Measurements from ENCODE around the gene MNT.

The MNT gene

DNA sequence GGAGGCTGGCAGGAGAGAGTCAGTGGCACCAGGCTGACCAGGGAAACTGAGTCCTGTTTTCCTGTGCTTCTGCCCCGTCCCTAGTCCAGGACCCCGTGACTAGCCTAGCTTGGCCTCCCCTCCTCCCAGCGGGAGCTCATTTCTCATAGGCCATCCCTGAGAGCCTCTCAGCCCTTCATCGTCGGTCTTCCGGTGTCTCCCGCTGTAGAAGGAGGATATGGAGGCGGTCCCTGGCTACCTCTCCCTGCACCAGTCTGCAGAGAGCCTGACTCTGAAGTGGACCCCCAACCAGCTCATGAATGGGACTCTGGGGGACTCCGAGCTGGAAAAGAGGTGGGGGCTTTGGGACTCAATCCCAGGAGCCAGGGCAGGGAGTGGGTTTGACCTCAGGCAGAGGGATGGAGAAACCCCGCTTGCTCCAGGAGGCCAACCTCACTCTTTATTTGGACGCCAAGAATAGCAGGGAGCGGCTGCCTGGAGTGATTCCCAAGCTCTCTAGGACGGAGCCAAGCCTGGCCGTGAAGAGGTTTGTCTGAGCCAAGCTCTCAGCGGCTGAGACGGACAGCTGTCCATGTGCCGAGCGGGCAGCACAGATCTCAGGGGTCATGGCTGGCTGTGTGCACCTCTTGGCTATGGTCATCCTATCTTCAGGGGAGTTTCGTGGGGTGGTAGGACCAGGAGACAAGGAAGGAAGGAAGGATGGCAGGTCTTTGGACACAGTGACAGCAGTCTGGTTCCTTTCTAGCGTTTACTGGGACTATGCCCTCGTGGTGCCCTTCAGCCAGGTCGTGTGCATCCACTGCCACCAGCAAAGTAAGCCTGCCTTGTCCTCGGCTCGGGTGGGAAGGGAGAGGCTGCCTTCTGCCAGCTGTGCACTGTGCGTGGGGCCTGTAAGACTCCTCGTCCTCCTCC is 36.8 kb downstream of the MNT start:
- no peak for DNase-seq (ENCODE audit: low spot score)

DNA sequence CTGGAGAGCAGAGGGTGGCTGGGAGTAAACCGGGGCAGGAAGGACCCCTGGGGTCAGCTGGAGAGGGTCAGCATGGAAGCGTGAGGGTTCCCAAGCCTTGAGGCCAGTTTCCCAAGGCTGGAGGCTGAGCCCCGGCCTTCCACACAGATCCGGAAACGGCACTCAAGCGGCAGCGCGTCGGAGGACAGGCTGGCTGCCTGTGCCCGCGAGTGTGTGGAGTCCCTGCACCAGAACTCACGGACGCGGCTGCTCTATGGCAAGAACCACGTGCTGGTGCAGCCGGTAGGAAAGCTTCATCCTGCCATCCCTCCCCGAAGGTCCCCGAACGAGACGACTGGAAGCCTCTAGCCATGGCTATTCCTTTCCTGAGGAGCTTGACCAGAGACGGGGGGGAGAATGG is 37.5 kb downstream of the MNT start:
- no peak for DNase-seq (ENCODE audit: low spot score)

DNA sequence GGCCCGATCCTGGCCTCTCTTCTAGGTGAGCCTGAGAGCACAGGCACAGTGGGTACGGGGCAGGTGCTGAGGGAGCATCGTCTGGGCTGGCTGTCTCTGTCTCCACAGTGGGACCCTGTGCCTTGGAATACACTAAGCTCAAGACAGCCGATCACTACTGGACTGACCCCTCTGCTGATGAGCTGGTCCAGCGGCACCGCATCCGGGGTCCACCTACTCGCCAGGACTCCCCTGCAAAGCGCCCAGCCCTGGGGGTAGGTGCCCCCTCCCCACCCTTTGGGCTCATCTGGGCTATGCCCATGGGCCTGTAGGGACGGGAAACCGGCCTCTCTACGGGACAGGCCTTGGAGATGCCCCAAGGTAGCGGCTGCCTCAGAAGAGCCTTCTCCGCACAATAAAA is 38.0 kb downstream of the MNT start:
- no peak for DNase-seq (ENCODE audit: low spot score)

DNA sequence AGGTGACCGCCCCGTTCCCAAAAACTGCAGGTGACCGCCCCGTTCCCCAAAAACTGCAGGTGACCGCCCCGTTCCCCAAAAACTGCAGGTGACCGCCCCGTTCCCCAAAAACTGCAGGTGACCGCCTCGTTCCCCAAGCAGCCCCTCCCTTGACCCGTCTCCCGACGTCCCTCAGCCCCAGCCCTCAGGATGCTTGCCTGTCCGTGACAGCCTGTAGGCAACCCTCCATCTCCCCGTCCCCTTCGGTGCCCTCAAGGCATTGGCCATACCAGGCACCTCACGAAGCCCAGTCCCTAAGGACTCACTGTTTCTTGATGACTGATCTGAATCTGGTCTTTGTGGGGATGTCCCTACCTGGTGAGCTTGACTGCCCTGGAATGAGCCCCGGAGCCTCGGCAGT is 38.4 kb downstream of the MNT start:
- no peak for DNase-seq (ENCODE audit: low spot score)

DNA sequence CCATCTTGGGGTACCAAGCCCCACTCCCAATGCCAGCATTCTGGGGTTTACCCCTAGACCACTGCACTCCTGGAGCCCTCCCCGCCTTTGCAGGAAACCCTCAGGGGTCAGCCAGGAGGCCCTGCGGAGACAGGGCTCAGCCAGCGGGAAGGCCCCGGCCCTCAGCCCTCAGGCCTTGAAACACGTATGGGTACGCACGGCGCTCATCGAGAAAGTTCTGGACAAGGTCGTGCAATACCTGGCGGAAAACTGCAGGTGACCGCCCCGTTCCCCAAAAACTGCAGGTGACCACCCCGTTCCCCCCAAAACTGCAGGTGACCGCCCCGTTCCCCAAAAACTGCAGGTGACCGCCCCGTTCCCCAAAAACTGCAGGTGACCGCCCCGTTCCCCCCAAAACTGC is 38.8 kb downstream of the MNT start:
- no peak for DNase-seq (ENCODE audit: low spot score)

DNA sequence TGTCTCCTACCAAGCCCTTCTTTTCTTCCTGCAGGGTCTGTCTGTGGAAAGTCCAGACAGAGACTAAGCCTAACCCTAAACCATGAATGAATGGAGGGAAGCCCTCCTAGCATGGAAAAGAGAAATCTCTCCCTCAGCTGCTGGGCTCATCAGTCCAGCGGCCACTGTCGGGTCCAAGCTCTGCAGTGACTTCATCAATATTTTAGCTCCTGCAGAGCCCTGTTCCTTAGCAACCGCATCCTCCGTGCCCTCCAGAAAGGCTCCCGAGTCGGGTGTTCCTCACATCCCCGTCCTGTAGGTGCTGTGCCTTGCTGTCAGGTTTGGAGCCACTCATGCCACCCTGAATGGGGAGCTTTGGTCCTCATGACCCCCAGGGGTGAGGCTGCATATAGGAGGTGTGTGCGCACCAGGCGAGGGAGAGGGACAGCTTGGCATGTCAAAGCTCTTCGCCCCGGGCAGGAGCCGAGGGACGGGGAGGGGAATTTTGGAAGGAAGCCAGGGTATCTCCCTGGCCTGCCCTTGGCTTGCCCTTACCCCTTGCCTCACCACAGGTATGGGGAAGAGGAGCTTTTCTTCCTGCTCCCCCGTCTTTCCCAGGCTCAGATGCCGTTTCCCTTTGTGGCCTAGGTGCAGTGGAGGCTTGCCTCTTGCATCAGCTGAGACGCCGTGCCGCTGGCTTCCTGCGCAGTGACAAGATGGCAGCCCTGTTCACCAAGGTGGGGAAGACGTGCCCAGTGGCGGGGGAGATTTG is 39.7 kb downstream of the MNT start:
- no peak for DNase-seq (ENCODE audit: low spot score)

DNA sequence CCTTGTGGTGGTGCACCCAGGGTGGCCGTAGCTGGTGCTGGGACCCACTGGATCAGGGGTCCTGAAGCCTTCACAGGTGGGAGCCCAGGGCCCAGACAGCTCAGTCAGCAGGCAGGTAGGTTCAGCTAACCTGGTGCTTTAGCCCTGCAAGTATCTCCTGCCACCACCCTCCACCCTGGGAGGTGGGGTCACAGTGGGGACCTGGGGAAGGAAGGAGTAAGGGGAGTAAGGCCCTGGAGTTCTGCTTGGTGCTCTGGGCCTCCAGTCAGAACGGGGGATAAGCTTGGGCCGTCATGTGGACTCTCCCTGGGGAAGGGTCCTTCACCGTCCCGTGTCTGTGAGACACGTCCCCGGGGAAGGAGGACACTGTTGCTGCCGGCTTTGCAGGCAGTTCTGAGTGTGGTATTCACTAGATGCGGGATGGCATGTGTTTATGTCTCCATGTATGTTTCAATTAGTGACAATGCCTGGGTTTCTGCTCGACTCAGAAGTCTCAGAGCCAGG is 42.9 kb downstream of the MNT start:
- DNase-seq (ENCODE audit: low spot score): no peak

DNA sequence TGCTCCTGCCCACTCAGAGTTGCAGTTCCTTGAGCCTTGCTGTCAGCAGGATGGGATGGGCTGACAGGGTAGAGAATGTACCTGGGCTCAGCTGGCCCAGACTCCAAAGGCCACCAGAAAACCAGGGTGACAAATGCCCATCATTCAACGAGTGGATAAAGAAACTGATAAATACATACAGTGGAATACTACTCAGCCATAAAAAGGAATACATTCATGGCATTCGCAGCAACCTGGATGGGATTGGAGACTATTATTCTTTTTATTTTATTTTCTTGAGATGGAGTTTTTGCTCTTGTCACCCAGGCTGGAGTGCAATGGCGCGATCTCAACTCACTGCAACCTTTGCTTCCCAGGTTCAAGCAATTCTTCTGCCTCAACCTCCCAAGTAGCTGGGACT is 43.6 kb downstream of the MNT start:
- no peak for DNase-seq (ENCODE audit: low spot score)

DNA sequence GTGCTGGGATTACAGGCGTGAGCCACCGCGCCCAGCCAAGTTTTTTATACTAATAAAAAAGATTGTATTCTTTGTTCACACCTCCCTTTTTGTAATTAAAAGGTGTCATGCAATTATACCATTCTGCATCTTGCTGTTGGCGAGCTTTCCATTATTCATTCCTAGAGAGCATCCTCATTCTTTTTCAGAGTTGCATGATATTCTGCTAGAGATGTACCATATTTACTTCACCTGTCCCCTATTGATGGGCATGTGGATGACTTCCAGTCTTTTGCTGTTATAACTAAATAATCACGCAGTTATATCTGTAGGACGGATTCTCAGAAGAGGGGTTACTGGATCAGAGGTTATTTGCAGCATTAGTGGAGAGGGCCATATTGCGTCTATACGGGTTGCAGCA is 46.5 kb downstream of the MNT start:
- DNase-seq (ENCODE audit: low spot score): no peak

DNA sequence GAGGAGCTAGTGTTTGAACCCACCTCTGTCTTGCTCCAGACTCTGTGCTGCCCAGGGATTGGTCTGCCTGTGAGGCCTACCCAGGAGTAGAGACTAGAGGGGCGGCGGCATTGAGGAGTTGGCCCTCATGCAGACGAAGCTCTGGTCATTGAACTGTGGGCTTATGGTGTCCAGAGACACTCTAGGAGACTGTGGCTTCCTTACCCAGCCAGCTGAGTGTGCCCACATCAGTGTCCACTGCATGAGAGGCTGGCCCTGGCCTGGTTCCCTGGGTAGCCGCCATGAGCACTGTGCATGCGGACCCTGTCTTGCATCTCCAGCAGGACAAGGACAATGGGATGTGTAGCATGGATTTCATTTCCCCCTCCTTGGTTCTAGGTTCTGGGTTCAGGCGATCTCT is 49.6 kb downstream of the MNT start:
- no peak for DNase-seq (ENCODE audit: low spot score)

DNA sequence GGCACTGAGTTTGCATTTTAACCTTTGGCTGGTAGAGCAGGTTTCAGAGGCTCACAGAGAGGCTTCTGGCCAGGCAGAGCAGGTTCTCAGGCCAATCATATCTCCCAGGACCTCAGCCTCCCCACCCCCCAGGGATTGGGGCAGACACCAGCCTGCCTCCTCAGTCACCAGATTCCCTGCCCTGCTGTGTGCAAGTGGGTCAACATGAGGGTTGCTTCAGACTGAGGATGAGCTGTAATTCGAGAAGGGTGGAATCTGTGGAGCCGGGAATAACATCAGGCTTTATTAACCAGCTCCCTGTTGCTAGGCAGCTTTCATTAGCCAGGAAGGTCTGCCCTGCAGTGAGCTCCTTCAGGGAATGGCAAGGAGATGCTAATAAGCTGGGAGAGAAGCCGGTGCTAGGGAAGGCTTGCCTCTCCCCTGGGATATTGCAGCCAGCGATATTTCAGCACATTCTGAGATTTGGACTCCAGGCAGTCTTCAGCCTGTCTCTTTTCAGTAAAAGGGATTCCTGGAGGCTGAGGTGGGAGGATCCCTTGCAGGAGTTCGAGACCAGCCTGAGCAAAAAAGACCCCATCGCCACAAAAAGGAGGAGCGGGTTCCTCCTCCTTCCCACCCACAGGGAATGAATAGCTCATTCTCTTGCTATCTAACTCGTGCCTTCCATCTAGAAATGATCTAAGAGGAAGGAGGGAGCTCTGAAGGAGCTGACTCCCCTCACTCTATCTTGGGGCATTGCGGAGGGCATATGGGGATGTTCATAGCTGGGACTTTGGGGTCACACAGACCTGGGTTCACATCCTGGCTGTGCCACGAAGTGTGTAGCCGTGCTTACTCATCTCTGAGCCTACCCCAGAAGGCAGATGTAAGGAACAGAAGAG is 52.8 kb downstream of the MNT start:
- peak; percentile 84 for DNase-seq (ENCODE audit: low spot score)

DNA sequence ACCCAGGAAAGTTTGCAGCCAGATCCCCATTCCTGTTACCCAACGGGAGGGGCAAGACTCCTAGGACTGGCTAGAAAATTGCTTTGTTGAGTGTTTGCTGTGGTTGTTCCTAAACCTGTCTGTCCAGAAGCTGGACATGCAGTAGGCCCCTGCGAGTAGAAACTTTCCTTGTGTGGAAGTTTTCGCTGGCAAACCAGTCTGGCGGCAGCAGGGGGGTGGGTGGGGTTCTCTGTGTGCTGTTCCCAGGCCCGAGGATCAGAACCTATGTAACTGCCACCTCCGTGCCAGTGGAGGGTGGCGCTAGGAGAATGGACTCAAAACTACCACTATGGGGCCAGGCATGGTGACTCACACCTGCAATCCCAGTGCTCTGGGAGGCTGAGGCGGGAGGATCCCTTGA is 54.4 kb downstream of the MNT start:
- DNase-seq (ENCODE audit: low spot score): no peak

DNA sequence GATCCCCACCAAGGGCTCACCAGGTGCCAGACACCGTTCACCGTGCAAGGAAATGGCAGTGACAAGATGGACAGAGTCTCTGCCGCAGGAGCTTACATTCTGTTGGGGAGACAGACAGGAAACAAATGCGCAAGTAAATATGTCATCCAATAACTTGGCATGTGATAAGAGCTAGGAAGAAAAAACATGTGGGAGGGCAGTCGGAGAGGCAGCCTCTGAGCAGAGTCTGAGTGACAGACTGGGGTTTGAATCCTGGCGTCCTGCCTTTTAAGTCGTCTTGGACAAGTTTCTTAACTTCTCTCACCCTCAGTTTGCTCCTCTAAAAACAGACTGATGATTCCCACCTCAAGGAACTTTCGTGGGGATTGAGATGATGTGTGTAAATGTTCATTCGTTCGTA is 56.3 kb downstream of the MNT start:
- DNase-seq (ENCODE audit: low spot score): no peak

DNA sequence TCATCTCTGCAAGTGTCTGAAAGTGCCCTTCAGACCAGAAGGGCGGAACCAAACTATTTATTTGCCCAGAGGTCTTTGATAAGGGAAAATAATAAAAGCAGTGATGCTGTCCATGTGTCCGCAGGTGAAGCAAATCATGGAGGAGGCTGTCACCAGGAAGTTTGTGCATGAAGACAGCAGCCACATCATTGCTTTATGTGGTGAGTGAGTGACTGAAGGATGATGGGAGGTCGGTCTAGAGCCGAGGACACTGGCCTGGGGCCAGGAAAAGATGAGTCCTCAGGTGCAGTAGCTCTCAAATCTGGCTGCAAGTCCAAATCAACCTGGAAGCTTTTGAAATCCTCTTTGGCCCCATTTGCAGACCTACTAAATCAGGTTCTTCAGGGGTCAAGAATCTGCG is 57.4 kb downstream of the MNT start:
- no peak for DNase-seq (ENCODE audit: low spot score)

DNA sequence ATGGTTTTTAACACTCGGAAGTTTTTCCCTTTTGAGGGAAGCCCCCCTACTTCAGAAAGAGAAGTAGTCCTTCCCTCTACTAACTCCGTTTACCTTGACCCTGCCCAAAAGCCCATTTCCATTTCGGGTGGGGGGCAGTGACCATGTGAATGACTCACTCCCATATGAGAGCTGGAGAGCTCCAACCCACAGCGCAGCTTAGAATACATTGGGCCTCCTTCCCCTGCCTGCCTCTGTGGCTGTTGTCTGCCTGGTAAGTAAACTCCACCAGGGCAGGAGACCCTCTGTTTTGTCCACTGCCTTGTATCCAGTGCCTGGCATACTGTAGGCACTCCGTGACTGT is 62.6 kb downstream of the MNT start:
- DNase-seq (ENCODE audit: low spot score): no peak

DNA sequence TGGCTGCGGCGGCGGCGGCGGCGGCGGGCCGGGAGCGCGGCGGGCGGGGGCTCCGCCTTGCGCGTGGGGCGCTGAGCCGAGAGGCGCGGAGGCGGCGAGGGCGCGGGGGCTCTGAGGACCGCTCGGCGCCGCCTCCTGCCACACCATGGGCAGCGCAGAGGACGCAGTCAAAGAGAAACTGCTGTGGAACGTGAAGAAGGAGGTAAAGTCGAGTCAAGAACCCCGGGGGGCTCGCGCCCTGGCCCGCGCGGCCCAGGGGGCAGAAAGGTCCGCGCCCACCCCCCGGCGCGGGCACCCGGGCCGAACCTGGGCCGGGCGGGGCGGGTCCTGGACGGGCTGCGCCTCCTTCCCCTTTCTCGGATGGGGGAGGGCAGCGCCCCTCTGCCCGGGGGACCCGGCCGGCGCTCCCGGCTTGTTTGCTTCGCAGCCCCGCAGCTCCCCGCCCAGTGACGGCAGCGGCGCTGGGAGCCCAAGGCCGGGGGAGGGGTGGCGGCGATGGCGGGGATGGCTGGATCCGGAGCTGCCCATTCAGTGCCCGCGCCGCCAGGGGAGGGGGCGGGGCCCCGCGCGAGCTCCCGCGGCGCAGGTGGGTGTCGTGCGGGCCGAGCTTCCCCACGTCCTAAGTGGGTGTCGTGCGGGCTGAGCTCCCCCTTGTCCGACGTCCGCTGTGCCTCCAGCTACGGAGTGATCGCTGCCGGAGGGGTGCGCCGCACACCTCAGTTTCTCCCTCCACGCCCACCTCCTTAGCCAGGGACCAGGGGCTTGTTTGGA is 63.1 kb downstream of the MNT start:
- DNase-seq (ENCODE audit: low spot score): peak; percentile 91

DNA sequence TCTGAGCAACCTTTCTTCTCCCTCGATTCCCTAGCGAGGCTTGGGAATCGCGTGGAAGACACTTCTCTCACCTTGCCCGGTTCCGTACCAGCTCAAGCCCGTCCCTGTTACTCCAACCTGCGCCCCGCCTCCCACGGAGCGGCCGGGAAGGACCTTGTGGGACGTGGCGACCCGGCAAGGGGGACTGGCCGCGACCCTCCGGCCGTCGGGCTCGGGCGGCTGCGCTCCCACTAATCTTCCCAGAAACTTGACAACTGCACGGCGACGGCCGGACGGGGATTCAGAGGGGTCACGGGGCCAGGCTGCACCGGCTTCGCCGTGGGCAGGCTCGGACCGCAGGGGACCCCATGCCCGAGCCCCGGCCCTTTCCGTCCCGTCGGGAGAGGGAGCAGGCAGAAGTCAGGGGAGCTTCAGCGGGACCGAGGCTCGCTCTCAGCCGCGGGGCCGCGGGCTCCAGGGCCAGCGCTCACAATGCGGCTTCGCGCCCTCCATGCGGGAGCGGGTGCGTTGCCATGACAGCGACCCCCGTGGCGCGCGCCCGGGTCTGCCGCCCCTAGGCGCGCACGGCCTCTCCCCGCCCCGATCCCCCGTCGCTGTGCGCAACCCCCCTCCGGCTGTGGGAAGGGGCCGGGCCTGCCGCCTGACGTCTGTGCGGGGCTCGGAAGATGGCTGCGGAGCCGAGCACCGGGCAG is 63.9 kb downstream of the MNT start, which contains the start of gene SGSM2:
Gene SGSM2, plus strand, starts transcription at position 650 of the 692 bp plus-strand sequence. CDS start 188 bp downstream, outside the sequence.
- DNase-seq (ENCODE audit: low spot score): peak; percentile 86

DNA sequence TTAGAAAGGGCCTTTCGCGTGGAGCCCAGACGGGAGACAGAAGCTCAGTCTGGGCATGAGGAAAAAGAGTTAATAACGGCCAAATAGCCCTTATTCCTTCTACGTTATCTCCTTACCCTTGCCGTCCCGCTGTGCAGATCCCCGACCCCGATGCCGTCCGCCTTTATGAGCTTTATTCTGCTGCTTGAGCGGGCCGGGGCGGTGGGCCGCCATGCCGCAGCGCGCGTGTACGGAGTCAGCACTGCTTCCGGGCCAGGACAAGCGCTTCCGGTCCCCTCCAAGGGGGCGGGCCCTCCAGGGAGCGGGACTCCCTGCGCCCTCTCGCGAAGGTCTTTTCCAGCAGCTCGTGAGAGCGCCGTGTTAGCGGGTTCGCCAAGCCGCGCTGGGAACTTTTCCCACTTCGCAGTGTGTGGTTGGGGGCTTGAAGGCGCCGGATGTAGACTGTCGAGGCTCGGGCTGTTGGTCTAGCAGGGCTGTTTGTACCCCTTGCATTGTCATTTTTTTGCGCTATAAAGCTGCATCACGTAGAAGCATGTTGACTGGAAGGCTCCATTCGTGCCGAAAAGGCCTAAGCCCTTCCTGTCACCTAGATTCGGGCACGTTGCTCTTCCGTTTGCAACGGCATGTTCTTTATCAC is 64.5 kb downstream of the MNT start, which contains the start of gene TSR1:
Gene TSR1, minus strand, starts transcription at position 243 of the 637 bp plus-strand sequence. Its CDS starts 30 bp downstream, at position 213.
- DNase-seq (ENCODE audit: low spot score): peak; percentile 99

DNA sequence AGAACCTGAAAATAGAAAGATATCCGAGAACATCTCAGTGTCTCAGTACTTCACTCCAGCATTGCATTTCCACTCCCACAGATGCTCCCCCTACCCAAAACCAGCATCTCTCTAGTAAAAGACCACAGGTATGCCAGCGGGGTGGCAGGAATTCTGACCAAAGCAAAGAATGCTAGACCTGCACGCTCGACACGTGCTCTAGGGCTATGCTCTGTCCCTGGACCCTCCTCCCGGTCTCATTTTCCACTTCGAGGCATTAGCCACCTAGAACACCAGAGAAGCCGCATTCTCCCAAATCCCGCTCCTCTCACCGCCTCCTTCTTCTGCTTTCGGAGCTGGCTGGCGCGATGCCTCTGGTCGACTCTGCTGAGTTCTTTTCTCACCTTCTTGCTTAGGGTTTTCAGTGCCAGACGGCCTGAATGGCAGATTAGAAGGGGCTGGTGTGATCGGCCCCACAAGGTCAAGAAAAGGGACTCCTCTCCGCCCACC is 65.1 kb downstream of the MNT start:
- DNase-seq (ENCODE audit: low spot score): peak; percentile 51
